Medulla oblongata (tissue), 1 donor: ENCODE measurements around the gene LIN54.

Source experiments
- DNase-seq: peaks from one replicate; pipeline ENCODE4 v3.0.0-alpha.2; 2015; ENCODE audit errors: extremely low spot score

Gene LIN54

GRCh38 chr4:82891707-82892466 is 118.7 kb downstream of the LIN54 start:
- peak; percentile 4 for DNase-seq

- peak; percentile 95 for DNase-seq
These were observed 119.5 kb downstream of the LIN54 start, which contains the start of gene SEC31A for GRCh38 chr4:82890901-82891706. Gene SEC31A (minus strand): TSS chr4:82891153. CDS start chr4:82881936, 9,217 bp downstream.

GRCh38 chr4:82890528-82890900 is 120.1 kb downstream of the LIN54 start:
- DNase-seq = no peak

GRCh38 chr4:82889287-82889686 is 121.3 kb downstream of the LIN54 start:
- DNase-seq = no peak

- no peak for DNase-seq
These were observed 124.3 kb downstream of the LIN54 start for GRCh38 chr4:82886147-82886942.

GRCh38 chr4:82885410-82885809 is 125.2 kb downstream of the LIN54 start:
- DNase-seq = no peak
